T1000 (cell line): ENCODE data around the gene LMTK3.
"Not testable (repeated sequence)": the region's sequence is repeated elsewhere in the genome, so short reads cannot be mapped to it uniquely, and the experiment has no call there.

ENCODE experiments used
- DNase-seq: peaks from one replicate; lab custom pipeline; 2025; ENCODE audit warnings: mixed read lengths; lab: John Stamatoyannopoulos, UW

LMTK3 gene

DNA sequence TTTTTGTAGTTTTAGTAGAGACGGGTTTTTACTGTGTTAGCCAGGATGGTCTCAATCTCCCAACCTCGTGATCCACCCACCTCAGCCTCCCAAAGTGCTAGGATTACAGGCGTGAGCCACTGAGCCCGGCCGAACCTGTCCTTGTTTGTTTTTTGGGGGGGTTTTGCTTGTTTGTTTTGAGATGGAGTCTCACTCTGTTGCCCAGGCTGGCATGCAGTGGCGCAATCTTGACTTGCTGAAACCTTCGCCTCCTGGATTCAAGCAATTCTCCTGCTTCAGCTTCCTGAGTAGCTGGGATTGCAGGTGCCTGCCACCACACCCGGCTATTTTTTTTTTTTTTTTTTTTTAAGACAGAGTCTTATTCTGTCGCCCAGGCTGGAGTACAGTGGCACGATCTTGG, 24.9 kb downstream of the LMTK3 start:
- DNase-seq = not testable (repeated sequence)

GRCh38 chr19:48484931-48485612, 26.6 kb downstream of the LMTK3 start:
- no peak for DNase-seq

DNA sequence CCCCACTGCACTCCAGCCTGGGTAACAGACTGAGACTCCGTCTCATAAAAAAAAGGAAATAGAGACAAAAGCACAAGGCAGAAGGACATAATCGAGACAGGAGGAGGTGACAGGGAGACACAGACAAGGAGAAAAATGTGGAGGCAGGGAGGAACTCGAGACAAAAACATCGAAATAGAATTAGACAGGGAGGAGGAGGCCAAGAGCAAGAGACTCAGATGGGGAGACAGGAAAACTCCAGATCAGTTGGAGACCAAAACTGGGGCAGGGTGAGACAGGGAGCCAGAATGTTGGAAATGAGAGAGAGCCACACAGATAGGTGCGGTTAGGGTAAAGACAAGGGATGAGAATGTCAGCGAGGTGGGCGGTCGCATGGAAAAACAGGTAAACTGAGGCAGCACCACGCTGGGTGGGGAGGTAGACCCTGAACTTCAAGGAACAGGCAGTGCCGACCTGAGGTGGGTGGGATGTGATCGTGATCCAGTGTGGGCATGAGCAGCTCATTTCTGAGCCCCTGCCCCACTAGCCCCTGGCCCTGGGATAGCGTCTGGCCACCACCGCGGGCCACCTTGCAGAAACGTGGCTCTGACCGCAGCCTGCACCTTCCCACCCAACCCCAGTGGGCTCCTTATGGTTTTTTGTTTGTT, 27.3 kb downstream of the LMTK3 start:
- DNase-seq = no peak

- DNase-seq = no peak
Observed at GRCh38 chr19:48483301-48483700, 28.3 kb downstream of the LMTK3 start.

GRCh38 chr19:48481846-48482639, 29.6 kb downstream of the LMTK3 start:
- DNase-seq = no peak

- DNase-seq = no peak
Observed at GRCh38 chr19:48480558-48481500, 30.8 kb downstream of the LMTK3 start.

DNA sequence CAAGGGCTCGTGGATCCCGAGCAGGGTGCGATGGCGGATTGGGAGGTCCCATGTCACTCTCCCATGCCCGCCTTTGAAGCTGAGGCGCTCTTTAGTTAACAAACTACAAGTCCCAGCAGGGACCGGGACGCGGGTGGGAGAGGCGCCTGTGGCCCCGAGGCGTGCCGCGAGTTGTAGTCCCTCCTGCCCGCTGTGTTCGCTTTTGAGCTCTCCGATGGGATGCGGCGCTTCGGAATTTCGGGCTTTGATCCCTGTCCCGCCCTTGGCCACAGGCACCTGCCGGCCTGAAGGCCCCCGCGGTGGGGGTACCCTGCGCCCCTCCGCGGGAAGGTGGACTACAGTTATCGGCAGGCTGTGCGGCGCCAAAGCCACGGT, 31.5 kb downstream of the LMTK3 start:
- no peak for DNase-seq

GRCh38 chr19:48479686-48480085, 31.9 kb downstream of the LMTK3 start:
- DNase-seq = no peak

GRCh38 chr19:48478339-48479256, 33.0 kb downstream of the LMTK3 start:
- no peak for DNase-seq

DNA sequence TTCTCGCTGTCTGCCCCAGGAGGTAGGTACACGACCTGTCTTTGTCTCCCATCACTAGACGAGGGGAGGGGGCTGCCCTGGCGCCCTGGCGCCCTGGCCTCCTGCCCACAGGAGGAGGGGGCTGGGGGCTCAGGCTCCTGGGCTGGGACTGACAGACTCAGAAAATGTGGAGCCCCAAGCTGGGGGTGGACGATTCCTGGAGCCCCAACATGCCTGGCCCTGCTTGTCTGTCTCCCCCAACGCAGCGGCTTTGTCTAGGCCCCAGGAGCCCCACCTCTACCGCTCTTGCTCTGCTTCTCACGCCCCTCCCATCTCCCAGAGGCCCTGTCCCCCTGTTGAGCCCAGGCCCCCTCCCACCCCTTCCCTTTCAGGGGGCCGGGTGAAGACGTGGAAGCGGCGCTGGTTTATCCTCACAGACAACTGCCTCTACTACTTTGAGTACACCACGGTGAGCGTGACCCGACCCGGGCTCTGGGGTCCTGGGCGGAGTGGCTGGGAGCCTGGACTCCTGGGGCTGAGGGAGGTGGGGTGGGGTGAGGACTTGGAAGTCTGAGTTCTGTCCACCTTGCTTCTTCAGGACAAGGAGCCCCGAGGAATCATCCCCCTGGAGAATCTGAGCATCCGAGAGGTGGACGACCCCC, 33.8 kb downstream of the LMTK3 start:
- DNase-seq = no peak

DNA sequence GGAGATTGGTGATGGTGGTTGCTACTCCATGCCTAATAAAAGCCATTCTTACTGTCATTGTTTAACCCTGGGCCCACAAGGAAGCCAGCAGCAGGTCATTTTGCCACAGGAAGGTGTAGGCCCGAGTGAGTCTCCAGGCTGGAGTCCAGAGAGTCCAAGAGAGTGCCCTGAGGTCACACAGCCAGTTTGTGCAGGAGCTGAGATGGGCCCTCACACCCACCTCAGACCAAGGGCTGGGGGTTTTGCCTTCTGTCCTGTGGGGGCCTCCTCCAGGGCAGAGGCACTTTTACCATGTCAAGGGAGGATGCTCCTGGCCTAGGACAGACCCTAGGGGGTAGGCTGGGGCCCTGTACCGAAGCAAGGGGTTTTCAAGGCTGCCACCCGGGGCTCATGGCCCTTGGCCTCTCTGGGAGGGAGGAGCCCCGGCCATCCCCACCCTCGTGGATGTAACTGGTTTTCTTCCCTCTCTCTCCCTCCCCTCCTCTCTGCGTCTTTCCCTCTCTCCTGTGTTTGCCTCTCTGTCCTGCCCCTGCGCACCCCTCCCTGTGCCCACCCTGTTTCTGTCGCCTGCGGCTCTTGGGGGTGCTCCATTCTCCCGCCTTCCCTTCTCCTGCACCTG, 34.5 kb downstream of the LMTK3 start:
- no peak for DNase-seq

- no peak for DNase-seq
Observed at GRCh38 chr19:48476176-48476575, 35.5 kb downstream of the LMTK3 start.

GRCh38 chr19:48475369-48476068, 36.1 kb downstream of the LMTK3 start:
- DNase-seq = no peak

DNA sequence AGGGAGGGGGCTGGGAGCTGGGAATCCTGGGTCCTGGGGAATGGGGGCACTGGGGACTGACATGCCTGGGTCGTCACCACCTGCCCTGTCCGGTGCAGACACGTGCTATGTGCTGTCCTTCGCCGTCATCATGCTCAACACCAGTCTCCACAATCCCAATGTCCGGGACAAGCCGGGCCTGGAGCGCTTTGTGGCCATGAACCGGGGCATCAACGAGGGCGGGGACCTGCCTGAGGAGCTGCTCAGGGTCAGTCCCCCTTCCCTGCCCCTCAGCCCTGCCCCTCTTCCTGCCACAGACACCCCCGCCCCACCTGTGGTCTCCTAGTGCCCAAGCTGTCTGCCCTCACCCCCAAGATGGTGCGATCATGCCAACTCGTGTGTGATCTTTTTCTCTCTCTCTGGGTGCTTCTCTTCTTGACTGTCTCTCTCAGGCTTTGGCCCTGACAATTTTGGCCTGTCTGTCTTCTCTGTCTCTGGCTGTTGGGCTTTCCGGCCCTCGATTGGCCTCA, 37.5 kb downstream of the LMTK3 start:
- DNase-seq = no peak

DNA sequence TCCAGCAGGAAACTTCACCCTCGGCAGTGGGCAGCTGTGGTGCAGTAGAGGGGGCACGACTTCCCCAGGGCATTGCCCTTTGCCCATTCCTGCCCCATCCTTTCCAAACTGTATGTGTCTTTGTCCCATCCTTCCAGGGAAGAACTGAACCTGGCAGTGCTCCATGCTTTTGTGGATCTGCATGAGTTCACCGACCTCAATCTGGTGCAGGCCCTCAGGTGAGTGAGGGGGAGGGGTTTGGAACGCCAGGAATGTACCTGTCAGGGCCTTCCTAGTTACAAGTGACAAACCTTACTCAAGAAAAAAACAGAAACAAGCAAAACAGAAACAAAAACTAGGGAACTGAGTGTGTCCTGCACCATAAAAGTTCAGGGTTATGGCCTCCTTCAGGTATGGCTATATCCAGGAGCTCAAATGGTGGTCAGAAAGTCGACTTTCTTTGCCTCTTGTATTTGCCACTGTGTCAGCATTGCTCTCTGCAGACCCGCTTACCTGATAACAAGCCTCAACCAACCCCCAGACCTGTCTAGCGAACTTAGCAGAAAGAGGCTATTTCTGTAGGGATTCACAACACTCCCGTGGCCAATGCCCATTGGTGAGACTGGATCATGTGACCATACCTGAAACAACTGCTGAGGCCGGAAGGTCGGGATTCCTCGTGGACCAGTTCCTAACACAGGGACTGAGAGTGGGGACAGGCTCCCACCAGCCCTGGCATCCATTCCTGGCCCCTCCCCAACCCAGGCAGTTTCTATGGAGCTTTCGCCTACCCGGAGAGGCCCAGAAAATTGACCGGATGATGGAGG, 38.3 kb downstream of the LMTK3 start:
- DNase-seq = no peak

GRCh38 chr19:48471836-48472235, 39.8 kb downstream of the LMTK3 start:
- no peak for DNase-seq

DNA sequence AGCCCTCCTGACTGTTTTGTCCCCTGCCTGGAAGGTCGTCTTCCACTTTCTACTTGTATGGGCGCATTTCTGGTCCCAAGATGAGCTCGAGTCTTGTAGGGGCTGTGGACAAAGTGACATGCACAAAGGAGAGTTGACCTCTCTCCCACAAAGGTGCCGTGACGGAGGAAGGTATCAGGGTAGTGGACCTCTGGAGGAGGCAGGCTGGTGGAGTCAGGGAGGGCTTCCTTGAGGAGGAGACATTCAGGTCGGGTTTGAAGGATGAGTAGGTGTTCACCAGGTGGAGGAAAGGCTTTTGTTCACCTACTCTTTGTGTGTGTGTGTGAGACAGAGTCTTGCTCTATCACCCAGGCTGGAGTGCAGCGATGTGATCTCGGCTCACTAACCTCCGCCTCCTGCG, 40.8 kb downstream of the LMTK3 start:
- no peak for DNase-seq
